Measurements from ENCODE around the gene CLRN2.

DNA sequence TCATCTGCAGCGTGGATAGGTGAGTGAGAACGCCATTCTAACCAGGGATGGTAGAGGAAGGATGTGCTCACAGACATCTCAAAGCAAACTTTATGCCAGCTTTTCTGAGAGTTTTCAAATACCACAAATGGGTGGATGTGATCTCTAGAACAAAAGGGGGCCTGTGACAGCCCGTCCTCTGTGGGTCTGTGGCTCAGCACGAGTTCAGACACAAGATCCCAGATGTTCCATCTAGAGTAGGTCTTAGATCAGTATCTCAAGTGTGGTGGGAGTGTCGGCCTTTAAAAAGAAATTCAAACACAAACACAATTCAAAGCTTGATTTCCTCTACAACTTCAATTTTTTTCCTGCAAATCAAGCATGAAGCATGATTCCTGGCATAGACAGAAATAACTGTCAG is 25.8 kb upstream of the CLRN2 start:
- TF ChIP-seq ESRRG (CRISPR knock-in tag; IDR thresholded peaks at IDR 0.05) (no peak), RARB (CRISPR knock-in tag; IDR thresholded peaks at IDR 0.05) (no peak), ARNTL (CRISPR knock-in tag; IDR thresholded peaks at IDR 0.05; ENCODE audit: borderline replicate concordance, low read depth) (no peak), CSDC2 (CRISPR knock-in tag; IDR thresholded peaks at IDR 0.05) (no peak), ZNF565 (CRISPR knock-in tag; conservative IDR thresholded peaks at IDR 0.05; ENCODE audit: low read depth) (no peak), ZFP3 (CRISPR knock-in tag; IDR thresholded peaks at IDR 0.05) (no peak), ZFP30 (CRISPR knock-in tag; IDR thresholded peaks at IDR 0.05) (no peak), OSR1 (CRISPR knock-in tag; IDR thresholded peaks at IDR 0.05) (no peak), ISL1 (CRISPR knock-in tag; IDR thresholded peaks at IDR 0.05) (no peak), GLIS3 (CRISPR knock-in tag; IDR thresholded peaks at IDR 0.05) (no peak), TCF4 (CRISPR knock-in tag; IDR thresholded peaks at IDR 0.05; ENCODE audit: borderline replicate concordance) (no peak)
- TF ChIP-seq, protein P1, sequence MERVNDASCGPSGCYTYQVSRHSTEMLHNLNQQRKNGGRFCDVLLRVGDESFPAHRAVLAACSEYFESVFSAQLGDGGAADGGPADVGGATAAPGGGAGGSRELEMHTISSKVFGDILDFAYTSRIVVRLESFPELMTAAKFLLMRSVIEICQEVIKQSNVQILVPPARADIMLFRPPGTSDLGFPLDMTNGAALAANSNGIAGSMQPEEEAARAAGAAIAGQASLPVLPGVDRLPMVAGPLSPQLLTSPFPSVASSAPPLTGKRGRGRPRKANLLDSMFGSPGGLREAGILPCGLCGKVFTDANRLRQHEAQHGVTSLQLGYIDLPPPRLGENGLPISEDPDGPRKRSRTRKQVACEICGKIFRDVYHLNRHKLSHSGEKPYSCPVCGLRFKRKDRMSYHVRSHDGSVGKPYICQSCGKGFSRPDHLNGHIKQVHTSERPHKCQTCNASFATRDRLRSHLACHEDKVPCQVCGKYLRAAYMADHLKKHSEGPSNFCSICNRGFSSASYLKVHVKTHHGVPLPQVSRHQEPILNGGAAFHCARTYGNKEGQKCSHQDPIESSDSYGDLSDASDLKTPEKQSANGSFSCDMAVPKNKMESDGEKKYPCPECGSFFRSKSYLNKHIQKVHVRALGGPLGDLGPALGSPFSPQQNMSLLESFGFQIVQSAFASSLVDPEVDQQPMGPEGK (CRISPR knock-in tag; IDR thresholded peaks at IDR 0.05; ENCODE audit: borderline replicate concordance): no peak
- TF ChIP-seq, protein P2, sequence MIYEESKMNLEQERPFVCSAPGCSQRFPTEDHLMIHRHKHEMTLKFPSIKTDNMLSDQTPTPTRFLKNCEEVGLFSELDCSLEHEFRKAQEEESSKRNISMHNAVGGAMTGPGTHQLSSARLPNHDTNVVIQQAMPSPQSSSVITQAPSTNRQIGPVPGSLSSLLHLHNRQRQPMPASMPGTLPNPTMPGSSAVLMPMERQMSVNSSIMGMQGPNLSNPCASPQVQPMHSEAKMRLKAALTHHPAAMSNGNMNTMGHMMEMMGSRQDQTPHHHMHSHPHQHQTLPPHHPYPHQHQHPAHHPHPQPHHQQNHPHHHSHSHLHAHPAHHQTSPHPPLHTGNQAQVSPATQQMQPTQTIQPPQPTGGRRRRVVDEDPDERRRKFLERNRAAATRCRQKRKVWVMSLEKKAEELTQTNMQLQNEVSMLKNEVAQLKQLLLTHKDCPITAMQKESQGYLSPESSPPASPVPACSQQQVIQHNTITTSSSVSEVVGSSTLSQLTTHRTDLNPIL (CRISPR knock-in tag; IDR thresholded peaks at IDR 0.05; ENCODE audit: low read depth): no peak
